ENCODE data around the gene C1orf53.

- TF ChIP-seq STAT5B (CRISPR knock-in tag; IDR thresholded peaks at IDR 0.05) (no peak), HNRNPLL (IDR thresholded peaks at IDR 0.05; ENCODE audit: low read depth, low read length, poor library complexity, severe bottlenecking) (peak; percentile 26), REST (IDR thresholded peaks at IDR 0.05; ENCODE audit: borderline replicate concordance in 1 of 2, low read depth in 1 of 2, low read length in 2 of 2) (no peak), MEIS1 (CRISPR knock-in tag; IDR thresholded peaks at IDR 0.05; ENCODE audit: borderline replicate concordance) (no peak), ARID2 (CRISPR knock-in tag; IDR thresholded peaks at IDR 0.05; ENCODE audit: borderline replicate concordance) (no peak), ZNF274 (CRISPR knock-in tag; IDR thresholded peaks at IDR 0.05) (no peak), POLR2AphosphoS5 (IDR thresholded peaks at IDR 0.05; ENCODE audit: low read depth, low read length) (no peak), BRCA1 (CRISPR knock-in tag; IDR thresholded peaks at IDR 0.05) (no peak), CTCF (CRISPR knock-in tag; IDR thresholded peaks at IDR 0.05) (no peak), ZNF3 (CRISPR knock-in tag; IDR thresholded peaks at IDR 0.05) (no peak)
Observed at GRCh38 chr1:197911111-197911856, 8.9 kb downstream of the C1orf53 start.

All from HepG2 (cell line).